Neuronal stem cell (in vitro differentiated cells): ENCODE data around the gene PARD3.

ENCODE experiments used
- DNase-seq: peaks from one replicate; pipeline ENCODE4 v3.0.0-alpha.2; 2013; ENCODE audit warnings: low spot score
- H2AFZ ChIP-seq: one replicate; pipeline ENCODE4 v1.6.1; 2013; ENCODE audit warnings: mild to moderate bottlenecking, low read length, inconsistent platforms
- H2AK5ac ChIP-seq: 2 replicates; pipeline ENCODE4 v1.6.1; 2013; ENCODE audit warnings: low read depth, mild to moderate bottlenecking, inconsistent platforms, low read length, moderate library complexity, mixed read lengths
- H2BK120ac ChIP-seq: 2 replicates; pipeline ENCODE4 v1.6.1; 2013; ENCODE audit warnings: low read depth, mild to moderate bottlenecking, inconsistent platforms, low read length, moderate library complexity, mixed read lengths
- H2BK12ac ChIP-seq: one replicate; pipeline ENCODE4 v1.6.1; 2013; ENCODE audit warnings: low read length, inconsistent platforms
- H2BK15ac ChIP-seq: 2 replicates; pipeline ENCODE4 v1.6.1; 2013; ENCODE audit warnings: mild to moderate bottlenecking, low read length, inconsistent platforms, mixed read lengths
- H2BK5ac ChIP-seq: one replicate; pipeline ENCODE4 v1.6.1; 2013; ENCODE audit warnings: inconsistent platforms, mild to moderate bottlenecking, low read length, moderate library complexity
- H3K14ac ChIP-seq: one replicate; pipeline ENCODE4 v1.6.1; 2013; ENCODE audit warnings: low read length, inconsistent platforms
- H3K18ac ChIP-seq: 2 replicates; pipeline ENCODE4 v1.6.1; 2013; ENCODE audit warnings: low read length, inconsistent platforms
- H3K23ac ChIP-seq: 2 replicates; pipeline ENCODE4 v1.6.1; 2013; ENCODE audit warnings: low read depth, mild to moderate bottlenecking, mixed read lengths, low read length, inconsistent platforms; ENCODE audit not compliant: poor library complexity
- H3K27ac ChIP-seq: replicated peaks from 3 replicates; pipeline ENCODE4 v1.5.1; 2013; ENCODE audit warnings: low read length, inconsistent platforms
- H3K27me3 ChIP-seq, 3 experiments: 2 replicates each; pipeline ENCODE4 v1.6.1; 2013; ENCODE audit warnings: low read length in 3 of 3, mild to moderate bottlenecking in 2 of 3, inconsistent platforms in 1 of 3, low read depth in 1 of 3, mixed read lengths in 1 of 3, moderate library complexity in 1 of 3; ENCODE audit not compliant: control insufficient read depth in 3 of 3, insufficient read depth in 3 of 3
- H3K36me3 ChIP-seq, 2 donors: replicated peaks in 1 of 2; 2 replicates each; pipeline ENCODE4 v1.6.1; 2013; ENCODE audit warnings: low read length in 2 of 2; ENCODE audit not compliant: control insufficient read depth in 2 of 2, insufficient read depth in 2 of 2
- H3K4ac ChIP-seq: 2 replicates; pipeline ENCODE4 v1.6.1; 2013; ENCODE audit warnings: inconsistent platforms, mild to moderate bottlenecking, low read length, moderate library complexity
- H3K4me1 ChIP-seq, 2 donors: 1 replicate in 1 of 2; 2 replicates in 1 of 2; pipeline ENCODE4 v1.6.1; 2013; ENCODE audit warnings: low read length in 2 of 2, low read depth in 1 of 2; ENCODE audit not compliant: control insufficient read depth in 2 of 2, insufficient read depth in 1 of 2
- H3K4me2 ChIP-seq: one replicate; pipeline ENCODE4 v1.6.1; 2013; ENCODE audit warnings: mild to moderate bottlenecking, low read length, inconsistent platforms; ENCODE audit not compliant: insufficient read depth, poor library complexity, severe bottlenecking
- H3K4me3 ChIP-seq, 2 donors: 2 replicates each; pipeline ENCODE4 v1.5.1; 2013; ENCODE audit warnings: low read length in 2 of 2, mild to moderate bottlenecking in 2 of 2, inconsistent platforms in 1 of 2, moderate library complexity in 1 of 2
- H3K79me1 ChIP-seq: one replicate; pipeline ENCODE4 v1.6.1; 2013; ENCODE audit warnings: low read depth, mild to moderate bottlenecking, inconsistent platforms, low read length, moderate library complexity
- H3K9ac ChIP-seq: one replicate; pipeline ENCODE4 v1.6.1; 2013; ENCODE audit warnings: mild to moderate bottlenecking, low read depth, low read length, inconsistent platforms; ENCODE audit not compliant: poor library complexity
- H3K9me3 ChIP-seq, 2 donors: replicated peaks in 1 of 2; 2 replicates each; pipeline versions ENCODE3 to v1.6.1; 2013; ENCODE audit warnings: low read length in 2 of 2, mild to moderate bottlenecking in 2 of 2, inconsistent platforms in 1 of 2, low read depth in 1 of 2, mixed read lengths in 1 of 2, moderate library complexity in 1 of 2; ENCODE audit not compliant: control insufficient read depth in 2 of 2, insufficient read depth in 1 of 2
- H4K8ac ChIP-seq: one replicate; pipeline ENCODE4 v1.6.1; 2013; ENCODE audit warnings: low read depth, mild to moderate bottlenecking, inconsistent platforms, low read length, moderate library complexity
- H4K91ac ChIP-seq: one replicate; pipeline ENCODE4 v1.6.1; 2013; ENCODE audit warnings: low read length, low read depth, mild to moderate bottlenecking, inconsistent platforms; ENCODE audit not compliant: poor library complexity
- WGBS, 2 donors: extraction: QIAGEN DNeasy Blood & Tissue Kit; methylation state at CpG; one replicate each; pipeline ENCODE4 v1.1.7; 2013; ENCODE audit warnings: missing lambda C conversion rate in 2 of 2, mixed read lengths in 1 of 2; ENCODE audit not compliant: insufficient read length in 2 of 2, insufficient replicate concordance in 1 of 2; ENCODE audit errors: extremely low coverage in 2 of 2; 5-methylcytosine and 5-hydroxymethylcytosine counted together

Gene PARD3

DNA sequence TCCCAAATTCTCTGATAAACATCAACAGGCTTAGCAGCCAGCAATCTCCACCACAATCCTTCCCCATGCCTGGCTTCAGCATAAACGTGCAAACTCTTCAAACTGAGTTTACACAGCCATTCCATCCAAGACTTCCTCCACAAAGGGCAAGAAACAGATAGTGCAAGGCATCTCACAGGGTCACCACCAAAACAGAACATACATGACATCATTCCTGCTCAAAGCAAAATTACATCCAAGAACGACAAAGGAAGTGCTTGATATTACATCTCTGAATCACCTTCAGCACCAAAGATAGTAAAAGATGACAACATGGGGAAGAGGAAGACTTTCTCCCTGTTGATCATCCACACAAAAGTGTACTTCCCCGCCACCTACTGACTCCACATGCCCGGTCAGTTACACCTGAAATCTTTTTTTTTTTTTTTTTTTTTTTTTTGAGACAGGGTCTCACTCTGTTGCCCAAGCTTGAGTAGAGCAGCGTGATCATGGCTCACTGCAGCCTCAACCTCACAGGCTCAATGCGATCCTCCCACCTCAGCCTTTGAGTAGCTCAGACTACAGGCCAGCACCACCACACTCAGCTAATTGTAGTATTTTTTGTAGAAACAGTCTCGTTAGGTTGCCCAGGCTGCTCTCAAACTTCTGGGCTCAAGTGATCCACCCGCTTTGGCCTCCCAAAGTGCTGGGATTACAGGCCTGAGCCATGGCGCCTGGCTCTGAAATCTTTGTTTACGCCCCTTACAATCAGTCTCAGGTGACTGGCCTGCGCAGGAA, 127.5 kb downstream of the PARD3 start:
- DNase-seq = no peak
- no peak overlapping the region for H3K9ac ChIP-seq
- no peak overlapping the region for H4K91ac ChIP-seq
- H3K4me2 ChIP-seq = no peak overlapping the region
- no peak overlapping the region for H2BK5ac ChIP-seq
- H2BK120ac ChIP-seq = no peak overlapping the region
- H2BK15ac ChIP-seq = no peak overlapping the region
- H3K4me1 ChIP-seq = no peaks in the 10 kb centered on the region
- H2AFZ ChIP-seq = no peak overlapping the region
- H3K23ac ChIP-seq = no peak overlapping the region
- no peaks in the 10 kb centered on the region for H3K27me3 ChIP-seq
- no peak overlapping the region for H3K4me3 ChIP-seq
- H2AK5ac ChIP-seq = no peak overlapping the region
- H3K27ac ChIP-seq = no peak overlapping the region
- no peak overlapping the region for H3K18ac ChIP-seq
- WGBS, 2 donors = no CpG with 5 or more reads among the region's 11 CpGs
- H3K9me3 ChIP-seq = peaks cover 0 to 5% of the 10 kb centered on the region in 2 donors
- H2BK12ac ChIP-seq = no peak overlapping the region
- H3K4ac ChIP-seq = no peak overlapping the region
- peaks cover 0 to under 1% of the 10 kb centered on the region in 2 donors for H3K36me3 ChIP-seq
- no peak overlapping the region for H4K8ac ChIP-seq
- H3K79me1 ChIP-seq = no peaks in the 10 kb centered on the region
- H3K14ac ChIP-seq = no peak overlapping the region

DNA sequence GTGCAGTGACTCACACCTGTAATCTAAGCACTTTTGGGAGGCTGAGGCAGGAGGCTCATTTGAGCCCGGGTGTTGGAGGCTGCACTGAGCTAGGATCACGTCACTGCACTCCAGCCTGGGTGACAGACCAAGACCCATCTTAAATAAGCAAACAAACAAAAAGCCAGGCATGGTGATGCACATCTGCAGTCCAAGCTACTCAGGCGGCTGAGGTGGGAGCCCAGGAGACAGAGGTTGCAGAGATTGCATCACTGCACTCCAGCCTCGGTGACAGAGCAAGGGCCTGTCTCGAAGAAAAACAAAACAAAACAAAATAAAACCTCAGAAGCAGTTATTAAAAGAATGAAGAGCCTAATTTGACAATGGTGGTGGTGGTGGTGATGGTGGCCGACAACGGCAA, 132.5 kb downstream of the PARD3 start:
- no CpG with 5 or more reads among the region's 7 CpGs for WGBS, 2 donors
- no peaks in the 10 kb centered on the region for H3K79me1 ChIP-seq
- no peak overlapping the region for H2BK12ac ChIP-seq

DNA sequence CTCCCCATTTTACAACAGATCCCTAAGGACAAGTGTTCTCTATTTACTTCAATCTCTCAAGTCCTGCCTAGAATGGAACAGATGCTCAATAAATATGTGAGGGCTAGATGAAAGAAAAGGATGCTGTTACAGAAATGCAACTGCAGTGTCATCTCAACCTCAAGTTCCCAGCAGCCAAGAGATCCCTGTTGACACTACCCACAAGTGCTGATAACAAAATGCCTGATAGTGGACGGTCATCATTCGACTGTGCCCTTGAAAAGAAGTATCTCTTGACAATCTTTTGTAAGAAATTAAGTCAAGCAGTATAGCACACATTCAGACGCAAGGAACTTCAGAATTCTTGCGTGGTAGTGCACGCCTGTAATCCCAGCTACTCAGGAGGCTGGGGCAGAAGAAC, 133.2 kb downstream of the PARD3 start:
- Histone ChIP-seq H2BK12ac (no peak overlapping the region), H4K91ac (no peak overlapping the region), H3K4me2 (no peak overlapping the region), H3K4ac (no peak overlapping the region), H2AK5ac (no peak overlapping the region), H3K79me1 (no peaks in the 10 kb centered on the region), H3K18ac (no peak overlapping the region), H3K14ac (no peak overlapping the region), H3K9me3 (no peaks in the 10 kb centered on the region), H3K27me3 (no peaks in the 10 kb centered on the region), H3K27ac (no peak overlapping the region), H3K36me3 (peaks cover 0 to 2% of the 10 kb centered on the region in 2 donors), H2BK5ac (no peak overlapping the region), H3K4me3 (no peak overlapping the region), H2BK15ac (no peak overlapping the region), H3K23ac (no peak overlapping the region), H2AFZ (no peak overlapping the region), H3K9ac (no peak overlapping the region), H3K4me1 (peaks cover 0 to 2% of the 10 kb centered on the region in 2 donors), H2BK120ac (no peak overlapping the region), H4K8ac (no peak overlapping the region)
- no CpG with 5 or more reads among the region's 5 CpGs for WGBS, 2 donors
- no peak for DNase-seq

More for the DNA sequence above, 132.5 kb downstream of the PARD3 start:
- Histone ChIP-seq H3K9me3 (no peaks in the 10 kb centered on the region), H2AFZ (no peak overlapping the region), H3K4me1 (peaks cover 0 to 2% of the 10 kb centered on the region in 2 donors), H3K9ac (no peak overlapping the region), H3K23ac (no peak overlapping the region), H2BK15ac (no peak overlapping the region), H3K27me3 (no peaks in the 10 kb centered on the region), H3K18ac (no peak overlapping the region), H3K36me3 (peaks cover 0 to 2% of the 10 kb centered on the region in 2 donors), H4K8ac (no peak overlapping the region), H4K91ac (no peak overlapping the region), H3K4ac (no peak overlapping the region), H3K27ac (no peak overlapping the region), H2BK120ac (no peak overlapping the region), H3K14ac (no peak overlapping the region), H2BK5ac (no peak overlapping the region), H2AK5ac (no peak overlapping the region), H3K4me3 (no peak overlapping the region), H3K4me2 (no peak overlapping the region)
- DNase-seq = no peak

DNA sequence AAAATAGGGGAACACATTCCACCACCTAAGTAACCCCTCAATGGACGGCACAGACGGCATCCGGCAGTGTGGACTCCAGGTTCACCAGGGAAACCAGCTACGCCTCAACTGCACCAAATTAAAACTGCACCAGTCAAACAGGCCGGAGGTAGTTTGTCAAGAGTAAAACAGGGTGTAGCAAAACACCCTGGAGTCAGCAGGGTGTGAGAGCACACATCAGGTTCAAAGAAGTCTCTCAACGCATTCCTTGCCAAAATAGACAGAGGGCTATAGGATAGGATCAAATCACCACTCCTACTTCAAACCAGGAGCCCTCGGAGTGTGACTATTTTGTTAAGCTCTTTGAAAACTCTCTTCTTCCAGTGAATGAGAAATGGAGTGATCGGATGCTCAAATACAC, 135.9 kb downstream of the PARD3 start:
- H2BK5ac ChIP-seq = no peak overlapping the region
- DNase-seq = no peak
- peaks cover 0 to 2% of the 10 kb centered on the region in 2 donors for H3K36me3 ChIP-seq
- no peak overlapping the region for H3K4me2 ChIP-seq
- H2AK5ac ChIP-seq = no peak overlapping the region
- no peaks in the 10 kb centered on the region for H3K27me3 ChIP-seq
- H2BK12ac ChIP-seq = no peak overlapping the region
- H3K27ac ChIP-seq = no peak overlapping the region
- WGBS, 2 donors = no CpG with 5 or more reads among the region's 8 CpGs
- H3K4me1 ChIP-seq = peaks cover 0 to 2% of the 10 kb centered on the region in 2 donors
- H3K9ac ChIP-seq = no peak overlapping the region
- H3K79me1 ChIP-seq = no peaks in the 10 kb centered on the region
- H3K4me3 ChIP-seq = no peak overlapping the region
- no peak overlapping the region for H3K18ac ChIP-seq
- H4K8ac ChIP-seq = no peak overlapping the region
- H2BK15ac ChIP-seq = no peak overlapping the region
- no peak overlapping the region for H3K23ac ChIP-seq
- H2AFZ ChIP-seq = no peak overlapping the region
- no peak overlapping the region for H3K4ac ChIP-seq
- no peak overlapping the region for H2BK120ac ChIP-seq
- no peak overlapping the region for H3K14ac ChIP-seq
- no peak overlapping the region for H4K91ac ChIP-seq
- no peaks in the 10 kb centered on the region for H3K9me3 ChIP-seq
